Fibroblast of the aortic adventitia (primary cell): ENCODE data around the gene SPECC1L. TPM values are rescaled to one million over a fixed set of nuclear protein-coding genes. Genes with fewer than 3 reads are reported as not detected.
A peak's percentile ranks its signal among the peaks of the same experiment; 100 is the strongest.

Experiments
- DNase-seq: peaks from one replicate; pipeline ENCODE4 v3.0.0-alpha.2; 2010; ENCODE audit warnings: low read depth
- H3K4me3 ChIP-seq: 2 replicates; pipeline ENCODE4 v1.5.1; 2011; ENCODE audit warnings: low read depth, mild to moderate bottlenecking, control low read depth, low read length, moderate library complexity
- total RNA-seq: library from RNA; depleted of rRNA; stranded (reverse); fragments of >200 nt; gene quantifications from 2 replicates; pipeline ENCODE4 v1.2.3, GENCODE V29; 2012; ENCODE audit warnings: low replicate concordance
- TF ChIP-seq, protein P1 (sequence below): IDR thresholded peaks from 2 replicates; pipeline ENCODE4 v1.5.1; 2011; ENCODE audit warnings: mild to moderate bottlenecking, low read length, control low read depth, inconsistent platforms; ENCODE audit not compliant: insufficient read depth

Gene SPECC1L
- total RNA-seq, 1 donor = 43.2 TPM

DNA sequence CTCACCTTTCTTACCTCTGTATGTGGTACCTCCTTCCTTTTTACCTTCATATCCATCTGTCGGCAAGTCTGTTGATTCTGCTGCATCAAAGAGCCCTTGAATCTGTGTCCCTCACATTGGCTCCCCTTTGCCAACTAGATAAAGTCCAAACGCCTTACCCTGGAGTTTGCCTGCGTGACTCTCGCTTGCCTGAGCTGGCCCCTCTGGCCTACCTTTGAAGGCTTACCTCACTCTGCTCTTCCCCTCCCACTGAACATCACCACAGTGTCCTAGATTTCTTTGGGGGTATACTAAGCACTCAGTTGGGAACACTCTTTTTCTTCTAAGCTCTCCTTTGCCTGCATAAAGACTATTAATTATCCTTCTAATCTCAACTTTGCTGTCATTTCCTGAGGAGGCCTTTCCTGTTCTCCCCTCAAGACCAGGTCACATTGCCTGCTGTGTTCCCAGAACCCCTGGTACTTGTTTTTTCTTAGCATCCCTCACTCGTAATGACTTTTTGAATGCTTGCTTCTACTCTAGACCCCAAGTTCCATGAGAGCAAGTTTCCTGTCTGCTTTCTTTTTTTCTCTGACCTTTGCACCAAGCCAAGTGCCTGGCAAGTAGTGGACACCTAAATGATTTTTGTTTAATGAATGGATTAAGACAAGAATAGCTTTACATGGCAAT lies 89.0 kb downstream of the SPECC1L start:
- TF ChIP-seq, protein P1, sequence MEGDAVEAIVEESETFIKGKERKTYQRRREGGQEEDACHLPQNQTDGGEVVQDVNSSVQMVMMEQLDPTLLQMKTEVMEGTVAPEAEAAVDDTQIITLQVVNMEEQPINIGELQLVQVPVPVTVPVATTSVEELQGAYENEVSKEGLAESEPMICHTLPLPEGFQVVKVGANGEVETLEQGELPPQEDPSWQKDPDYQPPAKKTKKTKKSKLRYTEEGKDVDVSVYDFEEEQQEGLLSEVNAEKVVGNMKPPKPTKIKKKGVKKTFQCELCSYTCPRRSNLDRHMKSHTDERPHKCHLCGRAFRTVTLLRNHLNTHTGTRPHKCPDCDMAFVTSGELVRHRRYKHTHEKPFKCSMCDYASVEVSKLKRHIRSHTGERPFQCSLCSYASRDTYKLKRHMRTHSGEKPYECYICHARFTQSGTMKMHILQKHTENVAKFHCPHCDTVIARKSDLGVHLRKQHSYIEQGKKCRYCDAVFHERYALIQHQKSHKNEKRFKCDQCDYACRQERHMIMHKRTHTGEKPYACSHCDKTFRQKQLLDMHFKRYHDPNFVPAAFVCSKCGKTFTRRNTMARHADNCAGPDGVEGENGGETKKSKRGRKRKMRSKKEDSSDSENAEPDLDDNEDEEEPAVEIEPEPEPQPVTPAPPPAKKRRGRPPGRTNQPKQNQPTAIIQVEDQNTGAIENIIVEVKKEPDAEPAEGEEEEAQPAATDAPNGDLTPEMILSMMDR = no peak
- H3K4me3 ChIP-seq = no peak overlapping the region
- DNase-seq = peak; percentile 5

DNA sequence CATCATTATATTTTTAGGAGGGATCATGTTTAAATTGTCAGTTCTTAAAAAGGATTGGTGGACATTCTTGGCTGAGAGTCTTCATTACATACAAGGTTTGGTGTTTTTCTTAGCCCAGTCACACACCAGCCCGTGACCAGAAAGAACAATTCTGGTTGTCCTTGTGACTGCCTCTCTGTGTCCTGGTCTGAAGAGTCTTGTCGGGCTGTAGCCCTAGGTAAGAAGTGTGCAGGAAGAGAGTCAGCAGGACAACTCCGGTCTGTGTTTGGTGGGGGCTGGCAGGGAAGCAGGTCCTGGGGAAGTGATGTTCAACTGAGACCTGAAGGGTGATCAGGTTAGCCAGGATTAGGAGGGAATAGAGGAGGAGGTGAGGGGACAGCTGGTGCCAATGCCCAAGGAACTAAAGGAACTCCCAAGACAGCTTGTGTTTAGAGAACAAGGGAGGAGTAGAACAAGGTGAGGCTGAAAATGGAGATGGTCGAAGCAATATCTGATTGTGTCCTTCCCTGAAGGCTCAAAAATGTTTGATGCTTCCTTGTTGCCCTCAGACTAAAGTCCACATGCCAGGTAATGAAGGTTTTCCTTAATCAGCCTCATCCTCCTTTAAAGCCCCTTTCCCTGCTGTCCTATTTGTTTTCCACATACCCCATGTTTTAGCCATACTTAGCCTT lies 91.5 kb downstream of the SPECC1L start:
- TF ChIP-seq, protein P1 = no peak
- no peak for DNase-seq

DNA sequence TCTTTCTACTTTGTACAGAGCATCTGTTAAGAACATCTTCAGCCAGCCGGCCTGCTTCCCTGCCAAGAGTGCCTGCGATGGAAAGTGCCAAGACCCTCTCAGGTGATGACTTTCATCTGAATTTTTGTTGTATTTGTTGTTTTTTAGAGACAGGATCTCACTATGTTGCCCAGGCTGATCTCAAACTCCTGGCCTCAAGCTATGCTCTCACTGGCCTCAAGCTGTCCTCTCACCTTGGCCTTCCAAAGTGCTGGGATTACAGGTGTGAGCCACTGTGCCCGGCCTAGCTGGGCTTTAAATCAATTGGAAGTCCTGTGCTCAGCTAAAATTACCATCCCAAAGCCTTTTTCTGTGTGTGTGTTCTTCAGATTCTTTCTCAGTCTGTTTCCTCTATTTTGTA lies 92.6 kb downstream of the SPECC1L start:
- TF ChIP-seq, protein P1 = no peak
- DNase-seq = no peak

More for the DNA sequence above, 91.5 kb downstream of the SPECC1L start:
- H3K4me3 ChIP-seq = no peak overlapping the region

DNA sequence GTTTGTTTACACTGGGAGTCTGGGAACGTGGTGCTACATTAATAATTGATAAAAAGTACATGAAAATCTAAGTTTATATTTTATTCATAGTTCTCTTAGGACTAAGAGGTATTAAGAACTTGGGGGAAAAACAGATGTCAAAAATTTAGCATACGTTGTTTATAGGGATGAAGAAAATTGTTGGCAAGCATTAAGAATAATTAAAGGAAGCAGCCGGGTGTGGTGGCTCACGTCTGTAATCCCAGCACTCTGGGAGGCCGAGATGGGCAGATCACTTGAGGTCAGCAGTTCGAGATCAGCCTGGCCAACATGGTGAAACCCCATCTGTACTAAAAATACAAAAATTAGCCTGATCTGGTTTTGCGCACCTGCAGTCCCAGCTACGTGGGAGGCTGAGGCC lies 96.1 kb downstream of the SPECC1L start:
- no peak overlapping the region for H3K4me3 ChIP-seq
- DNase-seq = no peak
- TF ChIP-seq, protein P1 = no peak

More for the DNA sequence above, 92.6 kb downstream of the SPECC1L start:
- H3K4me3 ChIP-seq = no peak overlapping the region

DNA sequence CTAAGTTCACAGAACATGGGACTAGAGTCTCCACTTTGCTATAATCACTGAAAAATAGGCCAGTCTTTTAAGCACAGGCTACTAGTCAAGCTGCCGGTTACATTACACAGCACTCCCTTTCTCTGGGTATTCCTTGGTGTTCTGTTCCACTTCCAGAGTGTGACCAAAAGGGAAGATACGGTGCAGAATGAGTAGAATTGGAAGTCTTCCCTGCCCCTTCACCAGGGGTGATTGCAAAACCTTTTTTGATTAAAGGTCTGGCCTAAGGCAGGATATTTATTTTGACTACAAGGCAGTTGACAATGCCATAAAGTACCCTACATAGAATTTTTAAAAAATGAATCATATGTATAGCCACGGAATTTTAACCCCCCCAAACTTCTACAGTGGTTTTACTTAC lies 97.2 kb downstream of the SPECC1L start:
- peak; percentile 66 for DNase-seq
- TF ChIP-seq, protein P1 = no peak
- H3K4me3 ChIP-seq = no peak overlapping the region

DNA sequence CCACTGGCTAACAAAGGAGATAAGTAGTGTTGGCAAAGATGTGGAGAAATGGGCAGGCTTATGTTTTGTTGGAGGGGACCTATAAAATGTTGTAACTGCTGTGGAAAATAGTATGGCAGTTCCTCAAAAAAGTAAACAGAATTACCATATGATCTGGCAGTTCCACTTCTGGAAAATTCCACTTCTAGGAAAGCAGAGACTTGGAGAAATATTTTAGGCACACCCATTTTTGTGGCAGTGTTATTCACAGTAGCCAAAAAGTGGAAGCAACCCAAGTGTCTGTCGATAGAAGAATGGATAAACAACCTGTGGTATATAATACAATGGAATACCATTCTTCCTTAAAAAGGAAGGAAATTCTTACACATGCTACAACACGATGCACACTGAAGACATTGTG lies 99.8 kb downstream of the SPECC1L start:
- TF ChIP-seq, protein P1 = no peak
- DNase-seq = peak; percentile 66
- H3K4me3 ChIP-seq = no peak overlapping the region
